OCI-LY7 (cell line): Measurements from ENCODE around the gene ASMTL. TPM values are rescaled to one million over a fixed set of nuclear protein-coding genes. Genes with fewer than 3 reads are reported as not detected.

Experiments used
- BruUV-seq: library from RNA; stranded (reverse); fragments of 400-500 nt; replicated peaks from 2 replicates; lab custom pipeline; 2021; lab: Mats Ljungman, UMichigan
- CTCF ChIA-PET: fragments of 300-600 bp; sonication (Branson Sonifier 250); formaldehyde crosslinking; loops from one replicate; lab custom pipeline; 2022; ENCODE audit warnings: antibody characterized with exemption; ENCODE audit not compliant: unreplicated experiment; lab: Charles Lee
- POLR2A ChIA-PET: fragments of 300-600 bp; sonication (Branson Sonifier 250); formaldehyde crosslinking; loops from one replicate; lab custom pipeline; 2022; ENCODE audit warnings: antibody characterized with exemption; lab: Charles Lee
- DNase-seq: peaks from one replicate; pipeline ENCODE4 v3.0.0-alpha.2; 2015; ENCODE audit warnings: low spot score
- H2AFZ ChIP-seq: fragments of 200-600 bp; sonication (generic), shearing (Covaris generic); 2 replicates; pipeline ENCODE4 v1.6.1; 2014; ENCODE audit warnings: mild to moderate bottlenecking, antibody characterized with exemption, low read length, moderate library complexity
- H3K27ac ChIP-seq: fragments of 200-600 bp; sonication (generic); 2 replicates; pipeline ENCODE4 v1.5.1; 2014; ENCODE audit warnings: mixed run types, low read depth, mild to moderate bottlenecking, moderate library complexity, low read length, inconsistent platforms; ENCODE audit not compliant: poor library complexity, severe bottlenecking
- H3K36me3 ChIP-seq: fragments of 200-600 bp; sonication (generic); 2 replicates; pipeline ENCODE4 v1.6.1; 2014; ENCODE audit warnings: mild to moderate bottlenecking, antibody characterized with exemption, low read length, moderate library complexity, mixed read lengths; ENCODE audit not compliant: insufficient read depth
- H3K4me1 ChIP-seq: fragments of 200-600 bp; sonication (generic); 2 replicates; pipeline ENCODE4 v1.5.1; 2014; ENCODE audit warnings: mild to moderate bottlenecking, low read length; ENCODE audit not compliant: insufficient read depth, poor library complexity, severe bottlenecking
- H3K4me2 ChIP-seq: fragments of 200-600 bp; sonication (generic); 2 replicates; pipeline ENCODE4 v1.6.1; 2014; ENCODE audit warnings: mild to moderate bottlenecking, low read length
- H3K4me3 ChIP-seq: fragments of 200-600 bp; sonication (generic); 2 replicates; pipeline ENCODE4 v1.5.1; 2014; ENCODE audit warnings: mild to moderate bottlenecking, low read depth, low read length; ENCODE audit not compliant: poor library complexity, severe bottlenecking
- H3K79me2 ChIP-seq: fragments of 200-600 bp; sonication (generic); 2 replicates; pipeline ENCODE4 v1.6.1; 2016; ENCODE audit warnings: low read depth, mild to moderate bottlenecking, low read length, moderate library complexity, mixed read lengths; ENCODE audit not compliant: insufficient read depth
- H3K9me2 ChIP-seq: fragments of 200-600 bp; sonication (generic); 2 replicates; pipeline ENCODE4 v1.6.1; 2016; ENCODE audit warnings: mild to moderate bottlenecking, low read length, mixed read lengths; ENCODE audit not compliant: insufficient read depth
- H3K9me3 ChIP-seq: fragments of 200-600 bp; sonication (generic); 2 replicates; pipeline ENCODE4 v1.6.1; 2014; ENCODE audit warnings: mild to moderate bottlenecking, mixed run types, low read length, mixed read lengths
- H4K20me1 ChIP-seq: fragments of 200-600 bp; sonication (generic); 2 replicates; pipeline ENCODE4 v1.6.1; 2014; ENCODE audit warnings: mild to moderate bottlenecking, antibody characterized with exemption, low read length, moderate library complexity, mixed read lengths; ENCODE audit not compliant: insufficient read depth
- CTCF ChIP-seq: fragments of 200-600 bp; sonication (generic); conservative IDR thresholded peaks from 2 replicates; pipeline ENCODE4 v1.5.1; 2014; ENCODE audit warnings: mild to moderate bottlenecking, antibody characterized with exemption, low read length, moderate library complexity, mixed read lengths
- EZH2phosphoT487 ChIP-seq: fragments of 200-600 bp; sonication (generic); IDR thresholded peaks from 2 replicates; pipeline ENCODE4 v1.6.1; 2018; ENCODE audit warnings: low read depth, borderline replicate concordance, mild to moderate bottlenecking, mixed run types, antibody characterized with exemption, low read length, moderate library complexity, mixed read lengths
- intact Hi-C: fragments of 100-400 bp; cut with micrococcal nuclease; formaldehyde crosslinking; loops from one replicate; pipeline ENCODE4 v1.10.0; 2022; ENCODE audit not compliant: unreplicated experiment
- total RNA-seq, 2 experiments: library from RNA; depleted of rRNA in 1 of 2; stranded (reverse); fragments of >200 nt in 1 of 2; shearing (Covaris generic) in 1 of 2; gene quantifications; 2 replicates each; pipeline ENCODE4 v1.2.3, GENCODE V29; 2014 to 2022

ASMTL gene
- total RNA-seq, 2 experiments from 2014 or later, result 17.2 to 37.0 TPM

- Histone ChIP-seq H3K27ac (no peak overlapping the region), H3K4me2 (no peak overlapping the region), H3K9me2 (no peaks in the 10 kb centered on the region), H3K9me3 (peaks cover 16% of the 10 kb centered on the region), H3K36me3 (peaks cover 93% of the 10 kb centered on the region), H2AFZ (no peak overlapping the region), H3K79me2 (no peaks in the 10 kb centered on the region), H3K4me1 (no peaks in the 10 kb centered on the region), H3K4me3 (no peak overlapping the region), H4K20me1 (no peaks in the 10 kb centered on the region)
- CTCF ChIA-PET, result no interaction called here
- BruUV-seq, result no TSS peak
- intact Hi-C loops, result no loop called here
- DNase-seq, result no peak
- TF ChIP-seq CTCF (no peak), EZH2phosphoT487 (no peak)
- POLR2A ChIA-PET, result no interaction called here
Measured at GRCh38 chrX:1417921-1418771, 34.6 kb downstream of the ASMTL start.

GRCh38 chrX:1416965-1417760 lies 35.5 kb downstream of the ASMTL start:
- H3K9me2 ChIP-seq, result no peaks in the 10 kb centered on the region
- H3K27ac ChIP-seq, result no peak overlapping the region
- H3K9me3 ChIP-seq, result peaks cover 10% of the 10 kb centered on the region
- BruUV-seq, result no TSS peak
- no peaks in the 10 kb centered on the region for H3K79me2 ChIP-seq
- intact Hi-C loops, result no loop called here
- ChIA-PET POLR2A (no interaction called here), CTCF (no interaction called here)
- DNase-seq, result no peak
- H3K4me1 ChIP-seq, result no peaks in the 10 kb centered on the region
- no peak overlapping the region for H3K4me3 ChIP-seq
- no peaks in the 10 kb centered on the region for H4K20me1 ChIP-seq
- peaks cover 92% of the 10 kb centered on the region for H3K36me3 ChIP-seq
- H3K4me2 ChIP-seq, result no peak overlapping the region
- TF ChIP-seq EZH2phosphoT487 (no peak), CTCF (no peak)
- no peak overlapping the region for H2AFZ ChIP-seq
